VCaP (cell line): ENCODE measurements around the gene BUB3.

Experiments
- H3K27ac ChIP-seq: fragments of 450-650 bp; 2 replicates; pipeline ENCODE4 v1.5.1; 2017
- TF ChIP-seq, protein P1 (sequence below): fragments of 450-650 bp; conservative IDR thresholded peaks from 2 replicates; pipeline ENCODE4 v1.5.1; 2017; ENCODE audit warnings: mild to moderate bottlenecking, moderate library complexity

The BUB3 gene

DNA sequence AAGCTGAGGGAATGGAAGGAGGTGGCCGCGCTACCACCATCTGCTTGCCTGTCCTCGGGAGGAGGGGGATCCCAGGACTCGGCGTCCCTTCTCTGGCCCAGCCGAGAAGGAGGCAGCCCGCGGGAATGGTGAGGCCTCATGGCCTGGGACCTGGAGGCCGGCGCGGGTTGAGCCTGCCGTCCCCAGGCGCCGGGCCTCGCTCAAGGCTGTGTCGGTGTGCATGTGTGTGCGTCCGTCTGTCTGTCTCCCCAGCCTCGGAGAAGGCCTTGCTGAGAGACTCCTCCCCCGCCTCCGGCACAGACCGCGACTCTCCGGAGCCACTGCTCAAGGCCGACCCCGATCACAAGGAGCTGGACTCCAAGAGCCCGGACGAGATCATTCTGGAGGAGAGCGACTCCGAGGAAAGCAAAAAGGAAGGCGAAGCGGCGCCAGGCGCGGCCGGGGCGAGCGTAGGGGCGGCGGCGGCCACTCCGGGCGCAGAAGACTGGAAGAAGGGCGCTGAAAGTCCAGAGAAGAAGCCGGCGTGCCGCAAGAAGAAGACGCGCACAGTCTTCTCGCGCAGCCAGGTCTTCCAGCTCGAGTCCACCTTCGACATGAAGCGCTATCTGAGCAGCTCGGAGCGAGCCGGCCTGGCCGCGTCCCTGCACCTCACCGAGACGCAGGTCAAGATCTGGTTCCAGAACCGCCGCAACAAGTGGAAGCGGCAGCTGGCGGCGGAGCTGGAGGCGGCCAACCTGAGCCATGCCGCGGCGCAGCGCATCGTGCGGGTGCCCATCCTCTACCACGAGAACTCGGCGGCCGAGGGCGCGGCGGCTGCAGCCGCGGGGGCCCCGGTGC, 17.2 kb upstream of the BUB3 start:
- TF ChIP-seq, protein P1, sequence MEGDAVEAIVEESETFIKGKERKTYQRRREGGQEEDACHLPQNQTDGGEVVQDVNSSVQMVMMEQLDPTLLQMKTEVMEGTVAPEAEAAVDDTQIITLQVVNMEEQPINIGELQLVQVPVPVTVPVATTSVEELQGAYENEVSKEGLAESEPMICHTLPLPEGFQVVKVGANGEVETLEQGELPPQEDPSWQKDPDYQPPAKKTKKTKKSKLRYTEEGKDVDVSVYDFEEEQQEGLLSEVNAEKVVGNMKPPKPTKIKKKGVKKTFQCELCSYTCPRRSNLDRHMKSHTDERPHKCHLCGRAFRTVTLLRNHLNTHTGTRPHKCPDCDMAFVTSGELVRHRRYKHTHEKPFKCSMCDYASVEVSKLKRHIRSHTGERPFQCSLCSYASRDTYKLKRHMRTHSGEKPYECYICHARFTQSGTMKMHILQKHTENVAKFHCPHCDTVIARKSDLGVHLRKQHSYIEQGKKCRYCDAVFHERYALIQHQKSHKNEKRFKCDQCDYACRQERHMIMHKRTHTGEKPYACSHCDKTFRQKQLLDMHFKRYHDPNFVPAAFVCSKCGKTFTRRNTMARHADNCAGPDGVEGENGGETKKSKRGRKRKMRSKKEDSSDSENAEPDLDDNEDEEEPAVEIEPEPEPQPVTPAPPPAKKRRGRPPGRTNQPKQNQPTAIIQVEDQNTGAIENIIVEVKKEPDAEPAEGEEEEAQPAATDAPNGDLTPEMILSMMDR = no peak
- no peak overlapping the region for H3K27ac ChIP-seq

DNA sequence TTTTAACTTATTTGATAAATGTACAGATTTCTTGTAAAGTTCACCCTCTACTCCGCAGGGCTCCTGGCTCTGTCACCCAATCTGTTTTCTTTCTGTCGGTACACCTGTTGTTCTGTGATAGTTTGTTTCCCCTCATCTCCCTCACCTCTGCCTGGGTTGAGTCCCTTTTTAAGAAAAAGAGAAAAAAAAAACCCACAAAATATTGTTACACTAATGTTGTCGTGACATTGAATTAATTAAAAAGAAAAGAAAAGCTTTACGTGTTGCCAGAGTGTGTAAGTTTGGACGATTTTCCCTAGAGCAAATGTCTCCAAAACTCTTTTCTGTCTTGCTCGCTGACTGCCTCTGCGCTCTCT, 15.1 kb upstream of the BUB3 start:
- no peak overlapping the region; the same call in 1 of the 2 replicates for H3K27ac ChIP-seq
- TF ChIP-seq, protein P1 = no peak

DNA sequence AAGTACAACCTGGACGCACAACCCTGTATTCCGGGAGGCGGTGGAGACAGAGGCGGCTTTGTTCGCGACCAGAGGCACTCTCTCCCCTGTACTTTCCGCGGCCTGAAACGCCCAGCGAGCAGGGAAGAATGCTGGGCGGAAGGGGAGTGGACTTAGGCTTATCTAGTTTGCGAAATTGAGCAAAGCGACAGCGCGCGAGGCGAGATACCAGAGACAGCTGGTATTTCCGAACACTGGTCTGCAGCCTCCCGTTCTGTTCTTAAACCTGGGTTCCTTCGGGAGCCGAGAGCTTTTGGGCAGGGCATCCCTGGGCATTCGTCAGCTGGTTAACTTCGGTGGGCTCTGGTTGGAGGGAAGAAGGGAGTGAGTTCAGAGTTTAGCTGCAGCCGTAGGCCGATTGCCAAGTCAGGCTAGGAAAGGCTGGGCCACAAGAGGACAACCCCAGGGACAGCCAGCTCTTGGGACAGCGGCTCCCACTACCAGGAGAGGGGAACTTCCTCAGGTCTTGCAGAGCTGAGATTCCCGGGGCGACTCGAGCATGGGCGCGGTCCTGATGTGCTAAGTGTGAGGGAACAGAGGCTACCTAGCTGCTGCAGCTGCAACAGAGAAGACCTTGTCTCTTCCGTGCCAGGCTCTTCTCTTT, 14.6 kb upstream of the BUB3 start:
- TF ChIP-seq, protein P1 = no peak
- no peak overlapping the region; the same call in 1 of the 2 replicates for H3K27ac ChIP-seq

DNA sequence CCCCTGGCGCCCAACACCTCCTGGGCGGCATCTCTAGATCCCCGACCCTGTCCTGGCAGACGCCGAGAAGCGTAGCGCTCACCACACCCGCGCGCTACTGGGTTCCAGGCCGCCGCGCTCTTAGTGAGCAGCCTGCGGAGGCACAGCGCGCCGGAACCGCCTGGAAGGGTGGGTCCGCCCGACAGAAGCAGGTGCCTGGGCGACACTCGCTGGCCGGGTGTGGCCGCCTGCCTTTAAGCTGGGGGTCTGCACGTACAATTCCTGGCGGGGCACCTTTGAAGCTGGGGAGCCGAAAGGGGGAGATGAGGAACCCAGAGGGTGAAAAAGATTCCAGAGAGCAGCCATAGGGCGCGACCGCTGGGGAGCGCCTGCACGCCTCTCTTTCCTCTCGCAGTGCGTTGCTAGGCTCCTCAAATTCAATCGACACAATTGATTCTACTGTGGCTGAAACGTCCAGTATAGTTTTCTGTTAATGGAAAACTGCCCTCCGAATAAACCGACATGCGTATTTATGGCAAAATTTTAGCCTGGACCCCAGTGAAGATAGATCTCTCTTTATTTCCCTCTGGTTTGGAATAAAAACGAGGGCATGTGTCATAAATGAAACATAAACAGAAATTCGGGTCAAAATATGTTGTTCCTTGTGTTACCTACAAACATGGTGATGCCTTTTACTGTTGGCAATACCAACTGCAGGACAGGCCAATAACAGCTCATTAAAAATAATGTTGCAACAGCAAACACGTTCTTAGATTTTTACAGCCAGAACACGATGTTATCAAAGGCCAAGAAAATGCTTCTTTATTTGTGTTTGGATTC, 13.8 kb upstream of the BUB3 start:
- TF ChIP-seq, protein P1 = 0 out of 2 replicates have a peak, but pooled peaks have one; percentile 6
- no peak overlapping the region; the same call in 1 of the 2 replicates for H3K27ac ChIP-seq

DNA sequence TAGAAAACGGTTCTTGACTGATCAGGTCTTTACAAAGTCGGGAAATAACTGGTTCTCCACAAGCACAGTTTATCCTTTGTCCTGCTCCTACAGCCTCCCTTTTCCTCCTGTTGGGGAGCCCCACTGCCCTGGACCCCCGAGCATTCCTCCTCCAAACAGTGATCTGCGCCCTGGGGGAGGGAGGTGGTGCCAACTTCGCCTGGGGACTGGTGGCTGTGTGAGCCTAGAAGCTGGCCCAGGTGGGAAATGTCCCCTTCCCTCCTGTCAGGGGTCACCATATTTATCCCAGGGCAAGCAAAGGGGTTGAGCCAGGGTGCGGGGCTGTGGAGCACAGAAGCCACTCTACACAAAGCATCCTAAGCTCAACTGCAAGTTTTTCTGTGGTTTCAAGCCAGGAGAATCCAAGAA, 13.2 kb upstream of the BUB3 start:
- no peak overlapping the region for H3K27ac ChIP-seq

DNA sequence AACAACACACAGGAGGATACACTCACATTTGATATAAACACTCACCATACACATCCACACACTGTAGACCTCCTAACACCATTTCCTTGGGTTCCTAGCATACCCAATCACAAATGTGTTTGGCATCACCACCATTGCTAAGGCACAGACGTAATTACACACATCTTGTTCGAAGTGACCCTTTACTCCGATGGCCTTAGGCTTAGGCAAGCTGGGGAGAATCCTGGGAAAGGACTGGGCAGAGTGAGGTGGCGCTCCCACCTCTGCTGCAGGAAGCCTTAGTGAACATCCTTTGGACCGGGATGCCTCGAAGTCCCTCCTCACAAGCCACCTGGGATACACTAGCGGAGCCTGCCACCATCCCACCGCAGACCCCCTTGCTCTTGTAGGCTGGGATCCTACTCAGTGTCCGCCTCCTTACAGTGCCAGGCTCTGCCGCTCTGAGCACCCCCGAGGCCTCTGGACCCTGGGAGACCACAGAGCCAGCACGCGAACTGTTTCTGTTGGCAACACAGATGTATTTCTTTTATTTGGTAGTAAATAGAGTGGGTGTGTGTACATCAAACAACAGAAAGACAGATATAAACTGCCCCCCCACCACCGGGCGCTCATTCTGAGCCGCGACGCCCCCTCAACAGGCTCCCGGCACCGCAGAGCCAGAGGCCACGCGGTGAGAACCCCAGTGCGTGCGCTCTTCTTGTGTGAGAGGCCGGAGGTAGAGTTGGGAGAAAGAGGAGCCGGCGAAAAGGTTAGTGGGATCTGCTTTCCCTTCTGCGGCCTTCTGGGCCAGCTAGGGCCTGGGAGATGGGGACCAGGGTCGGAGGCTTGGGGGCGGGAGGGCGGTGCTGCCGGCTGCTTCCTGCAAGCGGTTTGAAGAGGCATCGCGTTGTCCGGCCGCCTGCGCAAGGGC, 12.2 kb upstream of the BUB3 start:
- no peak overlapping the region for H3K27ac ChIP-seq
- TF ChIP-seq, protein P1 = no peak

More for the DNA sequence above, 13.2 kb upstream of the BUB3 start:
- TF ChIP-seq, protein P1 = no peak
